Neural progenitor cell (in vitro differentiated cells): Measurements from ENCODE around the gene JCAD. TPM values are rescaled to one million over a fixed set of nuclear protein-coding genes. Genes with fewer than 3 reads are reported as not detected.

Experiments used
- DNase-seq: peaks from one replicate; pipeline ENCODE4 v3.0.0-alpha.2; 2016; ENCODE audit warnings: low spot score
- H2AFZ ChIP-seq: fragments of 200-600 bp; sonication (generic); replicated peaks from 2 replicates; pipeline ENCODE4 v1.6.1; 2016; ENCODE audit warnings: antibody characterized with exemption
- H3F3A ChIP-seq: fragments of 200-600 bp; sonication (generic); 2 replicates; pipeline ENCODE4 v1.6.1; 2016; ENCODE audit warnings: antibody characterized with exemption, low read depth
- H3K27ac ChIP-seq: fragments of 200-600 bp; sonication (generic); 2 replicates; pipeline ENCODE4 v1.5.1; 2016; ENCODE audit warnings: mild to moderate bottlenecking
- H3K27me3 ChIP-seq: fragments of 200-600 bp; sonication (generic); 2 replicates; pipeline ENCODE4 v1.6.1; 2016; ENCODE audit warnings: mild to moderate bottlenecking, moderate library complexity
- H3K36me3 ChIP-seq: fragments of 200-600 bp; sonication (generic); 2 replicates; pipeline ENCODE4 v1.5.1; 2016
- H3K4me1 ChIP-seq: fragments of 200-600 bp; sonication (generic); 2 replicates; pipeline ENCODE4 v1.6.1; 2016; ENCODE audit warnings: mixed run types
- H3K4me2 ChIP-seq: fragments of 200-600 bp; sonication (generic); 2 replicates; pipeline ENCODE4 v1.6.1; 2016
- H3K4me3 ChIP-seq: fragments of 200-600 bp; sonication (generic); 2 replicates; pipeline ENCODE4 v1.5.1; 2016
- H3K79me2 ChIP-seq: fragments of 200-600 bp; sonication (generic); 2 replicates; pipeline ENCODE4 v1.6.1; 2016; ENCODE audit warnings: low read depth
- H3K9ac ChIP-seq: fragments of 200-600 bp; sonication (generic); 2 replicates; pipeline ENCODE4 v1.6.1; 2016
- H3K9me3 ChIP-seq: fragments of 200-600 bp; sonication (generic); 2 replicates; pipeline ENCODE4 v1.5.1; 2016; ENCODE audit warnings: low read depth
- H4K20me1 ChIP-seq: fragments of 200-600 bp; sonication (generic); 2 replicates; pipeline ENCODE4 v1.6.1; 2016; ENCODE audit warnings: low read depth
- H3K27ac Mint-ChIP-seq: 3 replicates; pipeline ENCODE4 v1.8.0; 2021; ENCODE audit warnings: mixed read lengths
- H3K27me3 Mint-ChIP-seq: 2 replicates; pipeline ENCODE4 v1.8.0; 2022; ENCODE audit warnings: low read depth, mild to moderate bottlenecking, inconsistent platforms, moderate library complexity, mixed read lengths; ENCODE audit not compliant: insufficient read depth
- H3K36me3 Mint-ChIP-seq: 3 replicates; pipeline ENCODE4 v1.8.0; 2021; ENCODE audit warnings: mixed read lengths
- H3K4me1 Mint-ChIP-seq: 3 replicates; pipeline ENCODE4 v1.8.0; 2021; ENCODE audit warnings: mixed read lengths
- H3K4me3 Mint-ChIP-seq: 3 replicates; pipeline ENCODE4 v1.8.0; 2021; ENCODE audit warnings: mild to moderate bottlenecking, moderate library complexity, mixed read lengths
- H3K9me3 Mint-ChIP-seq: 3 replicates; pipeline ENCODE4 v1.8.0; 2020; ENCODE audit warnings: mixed read lengths
- EZH2 ChIP-seq: fragments of 200-600 bp; sonication (generic); IDR thresholded peaks from 2 replicates; pipeline ENCODE4 v1.6.1; 2017; ENCODE audit warnings: antibody characterized with exemption, mild to moderate bottlenecking, moderate library complexity
- EZH2phosphoT487 ChIP-seq: fragments of 200-600 bp; sonication (generic); IDR thresholded peaks from 2 replicates; pipeline ENCODE4 v1.6.1; 2017; ENCODE audit warnings: antibody characterized with exemption
- total RNA-seq: library from RNA; depleted of rRNA; stranded (reverse); fragments of >200 nt; gene quantifications from 2 replicates; pipeline ENCODE4 v1.2.3, GENCODE V29; 2015; ENCODE audit warnings: low replicate concordance
- TF ChIP-seq, protein P1 (sequence below): fragments of 200-600 bp; sonication (generic); IDR thresholded peaks from 2 replicates; pipeline ENCODE4 v1.5.1; 2017; ENCODE audit warnings: antibody characterized with exemption, mild to moderate bottlenecking

JCAD gene
- total RNA-seq, 1 donor from 2014 or later: 1.3 TPM

DNA sequence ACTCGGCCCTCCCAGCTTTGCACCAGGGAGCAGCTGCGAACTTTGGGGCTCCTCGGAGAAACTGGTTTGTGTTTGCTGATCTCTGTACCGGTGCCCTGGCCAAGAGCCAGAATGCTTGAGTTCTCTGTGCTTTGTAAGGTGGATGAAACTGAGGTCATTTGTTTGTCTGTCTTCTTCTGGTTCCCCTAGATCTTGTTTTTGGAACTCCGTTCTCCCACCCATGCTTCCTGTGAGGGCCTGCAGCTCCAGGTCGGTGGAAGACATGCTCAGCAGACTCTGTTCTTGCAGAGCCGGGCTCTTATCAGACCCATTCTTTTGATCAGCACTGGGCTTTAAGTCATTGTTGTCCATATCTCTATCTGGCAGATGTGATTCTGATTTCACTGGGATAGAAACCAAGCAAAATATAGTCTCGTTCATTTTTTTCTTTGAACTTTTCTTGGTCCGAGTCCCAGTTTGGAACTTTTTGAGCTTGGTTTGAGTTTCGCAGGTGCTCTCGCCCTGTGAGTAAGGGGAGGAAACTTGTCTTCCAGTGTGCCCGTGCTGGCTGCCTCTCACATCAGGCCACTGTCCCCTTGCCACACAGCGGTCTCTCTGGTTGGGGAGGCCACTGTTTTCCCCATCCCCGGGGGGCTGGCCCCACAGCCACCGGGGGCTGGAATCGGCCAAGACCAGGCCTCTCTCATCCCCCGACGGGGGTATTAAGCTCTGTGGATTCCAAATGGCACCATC is 31.2 kb downstream of the JCAD start:
- Mint-ChIP-seq H3K4me3 (no peak overlapping the region), H3K27ac (no peak overlapping the region), H3K27me3 (peaks cover 5% of the 10 kb centered on the region), H3K4me1 (peaks cover 19% of the 10 kb centered on the region), H3K36me3 (peaks cover 5% of the 10 kb centered on the region), H3K9me3 (no peaks in the 10 kb centered on the region)
- H3K9me3 ChIP-seq: no peaks in the 10 kb centered on the region
- H3K9ac ChIP-seq: no peak overlapping the region
- no peaks in the 10 kb centered on the region for H3K79me2 ChIP-seq
- H3F3A ChIP-seq: no peaks in the 10 kb centered on the region
- H4K20me1 ChIP-seq: no peaks in the 10 kb centered on the region
- H2AFZ ChIP-seq: no peak overlapping the region
- TF ChIP-seq, protein P1, sequence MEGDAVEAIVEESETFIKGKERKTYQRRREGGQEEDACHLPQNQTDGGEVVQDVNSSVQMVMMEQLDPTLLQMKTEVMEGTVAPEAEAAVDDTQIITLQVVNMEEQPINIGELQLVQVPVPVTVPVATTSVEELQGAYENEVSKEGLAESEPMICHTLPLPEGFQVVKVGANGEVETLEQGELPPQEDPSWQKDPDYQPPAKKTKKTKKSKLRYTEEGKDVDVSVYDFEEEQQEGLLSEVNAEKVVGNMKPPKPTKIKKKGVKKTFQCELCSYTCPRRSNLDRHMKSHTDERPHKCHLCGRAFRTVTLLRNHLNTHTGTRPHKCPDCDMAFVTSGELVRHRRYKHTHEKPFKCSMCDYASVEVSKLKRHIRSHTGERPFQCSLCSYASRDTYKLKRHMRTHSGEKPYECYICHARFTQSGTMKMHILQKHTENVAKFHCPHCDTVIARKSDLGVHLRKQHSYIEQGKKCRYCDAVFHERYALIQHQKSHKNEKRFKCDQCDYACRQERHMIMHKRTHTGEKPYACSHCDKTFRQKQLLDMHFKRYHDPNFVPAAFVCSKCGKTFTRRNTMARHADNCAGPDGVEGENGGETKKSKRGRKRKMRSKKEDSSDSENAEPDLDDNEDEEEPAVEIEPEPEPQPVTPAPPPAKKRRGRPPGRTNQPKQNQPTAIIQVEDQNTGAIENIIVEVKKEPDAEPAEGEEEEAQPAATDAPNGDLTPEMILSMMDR: no peak
- TF ChIP-seq EZH2: no peak
- TF ChIP-seq EZH2phosphoT487: no peak
- no peak overlapping the region for H3K4me3 ChIP-seq
- no peaks in the 10 kb centered on the region for H3K36me3 ChIP-seq
- no peak for DNase-seq
- H3K4me2 ChIP-seq: no peak overlapping the region
- no peaks in the 10 kb centered on the region for H3K4me1 ChIP-seq
- no peaks in the 10 kb centered on the region for H3K27me3 ChIP-seq
- no peak overlapping the region for H3K27ac ChIP-seq

DNA sequence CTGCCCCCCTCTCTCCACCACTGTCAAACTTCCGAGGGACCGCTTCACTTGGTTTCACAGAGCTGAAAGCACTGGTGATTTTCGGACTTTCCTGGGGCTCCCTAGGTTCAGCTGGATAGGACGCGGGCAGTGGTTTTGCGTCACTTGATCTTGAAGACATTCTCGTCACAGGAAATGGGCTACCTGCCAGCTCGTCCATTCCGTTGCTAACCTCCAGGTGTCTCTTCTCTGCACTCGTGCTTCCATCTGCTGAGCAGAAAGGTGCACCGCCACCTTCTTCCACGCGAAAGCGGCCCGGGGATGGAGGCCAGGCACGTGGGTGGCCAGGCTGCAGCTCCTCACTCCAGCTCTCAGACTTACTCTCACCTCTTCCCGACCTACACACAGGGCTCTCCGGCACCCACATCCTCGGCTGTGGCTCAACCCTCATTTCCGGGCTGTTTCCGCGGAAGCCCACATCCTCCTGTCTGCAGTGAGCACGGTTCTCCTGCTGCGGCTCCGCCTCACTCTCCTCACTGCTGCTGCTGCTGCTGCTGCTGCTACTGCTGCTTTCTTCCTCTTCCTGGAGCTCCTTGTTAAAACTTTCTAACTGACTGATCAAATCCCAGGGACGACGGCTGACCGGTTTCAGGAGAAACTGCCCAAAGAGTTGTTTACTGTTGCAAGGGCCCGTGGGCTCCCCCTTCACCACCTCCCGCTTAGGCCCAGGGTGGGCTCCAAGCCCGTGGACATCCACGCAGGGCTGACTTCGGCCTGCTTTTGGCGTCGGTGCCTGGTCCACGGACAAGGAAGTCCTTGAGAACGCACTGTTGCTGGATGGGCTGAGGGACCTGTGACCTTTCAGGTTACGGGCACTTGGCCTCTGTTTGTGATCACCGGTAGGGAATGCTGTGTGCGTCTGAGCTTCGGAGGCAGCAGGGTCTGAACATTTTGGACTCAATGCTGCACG is 32.1 kb downstream of the JCAD start:
- Histone ChIP-seq H3K9me3 (no peaks in the 10 kb centered on the region), H3F3A (no peaks in the 10 kb centered on the region), H3K4me3 (no peak overlapping the region), H3K79me2 (no peaks in the 10 kb centered on the region), H3K4me2 (no peak overlapping the region), H4K20me1 (no peaks in the 10 kb centered on the region), H3K27me3 (no peaks in the 10 kb centered on the region), H3K4me1 (no peaks in the 10 kb centered on the region), H3K27ac (no peak overlapping the region), H2AFZ (no peak overlapping the region), H3K36me3 (no peaks in the 10 kb centered on the region), H3K9ac (no peak overlapping the region)
- H3K27me3 Mint-ChIP-seq: peaks cover 8% of the 10 kb centered on the region
- H3K36me3 Mint-ChIP-seq: peaks cover 5% of the 10 kb centered on the region
- TF ChIP-seq, protein P1: no peak
- TF ChIP-seq EZH2phosphoT487 (no peak), EZH2 (no peak)
- no peak overlapping the region for H3K27ac Mint-ChIP-seq
- peaks cover 19% of the 10 kb centered on the region for H3K4me1 Mint-ChIP-seq
- no peaks in the 10 kb centered on the region for H3K9me3 Mint-ChIP-seq
- DNase-seq: no peak
- H3K4me3 Mint-ChIP-seq: no peak overlapping the region

DNA sequence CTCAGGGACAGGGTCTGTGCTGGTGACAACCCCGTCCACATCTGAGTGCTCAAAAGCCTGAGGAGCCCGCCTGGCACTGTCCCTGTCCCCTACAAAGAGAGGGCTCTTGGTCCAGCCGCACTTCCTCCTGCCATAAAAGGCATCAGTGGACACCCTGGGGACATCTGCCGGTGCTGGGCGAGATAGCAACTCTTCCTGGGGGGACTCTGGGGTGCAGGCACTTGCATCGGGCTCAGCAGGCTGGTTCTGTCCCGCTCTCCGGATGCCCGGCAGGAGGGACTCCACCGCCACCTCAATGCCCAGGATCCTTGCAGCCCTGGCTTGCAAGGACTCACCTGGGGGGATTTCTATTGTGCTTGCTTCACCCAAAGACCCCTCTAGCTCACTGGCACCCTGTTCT is 32.8 kb downstream of the JCAD start:
- TF ChIP-seq, protein P1: no peak
- TF ChIP-seq EZH2phosphoT487 (no peak), EZH2 (no peak)
- Mint-ChIP-seq H3K27ac (no peak overlapping the region), H3K9me3 (no peaks in the 10 kb centered on the region), H3K36me3 (peaks cover 5% of the 10 kb centered on the region), H3K4me1 (peaks cover 19% of the 10 kb centered on the region), H3K27me3 (peaks cover 8% of the 10 kb centered on the region), H3K4me3 (no peak overlapping the region)
- H4K20me1 ChIP-seq: no peaks in the 10 kb centered on the region
- no peaks in the 10 kb centered on the region for H3K27me3 ChIP-seq
- H3K27ac ChIP-seq: no peak overlapping the region
- no peak for DNase-seq
- H3K9ac ChIP-seq: no peak overlapping the region
- no peak overlapping the region for H3K4me2 ChIP-seq
- no peaks in the 10 kb centered on the region for H3K9me3 ChIP-seq
- no peaks in the 10 kb centered on the region for H3K36me3 ChIP-seq
- H3K4me3 ChIP-seq: no peak overlapping the region
- no peaks in the 10 kb centered on the region for H3K79me2 ChIP-seq
- no peaks in the 10 kb centered on the region for H3K4me1 ChIP-seq
- no peaks in the 10 kb centered on the region for H3F3A ChIP-seq
- H2AFZ ChIP-seq: no peak overlapping the region
